ENCODE data around the gene SCFD2.
A peak's percentile ranks its signal among the peaks of the same experiment; 100 is the strongest.
"Not testable (repeated sequence)": the region's sequence is repeated elsewhere in the genome, so short reads cannot be mapped to it uniquely, and the experiment has no call there.

Gene SCFD2

DNA sequence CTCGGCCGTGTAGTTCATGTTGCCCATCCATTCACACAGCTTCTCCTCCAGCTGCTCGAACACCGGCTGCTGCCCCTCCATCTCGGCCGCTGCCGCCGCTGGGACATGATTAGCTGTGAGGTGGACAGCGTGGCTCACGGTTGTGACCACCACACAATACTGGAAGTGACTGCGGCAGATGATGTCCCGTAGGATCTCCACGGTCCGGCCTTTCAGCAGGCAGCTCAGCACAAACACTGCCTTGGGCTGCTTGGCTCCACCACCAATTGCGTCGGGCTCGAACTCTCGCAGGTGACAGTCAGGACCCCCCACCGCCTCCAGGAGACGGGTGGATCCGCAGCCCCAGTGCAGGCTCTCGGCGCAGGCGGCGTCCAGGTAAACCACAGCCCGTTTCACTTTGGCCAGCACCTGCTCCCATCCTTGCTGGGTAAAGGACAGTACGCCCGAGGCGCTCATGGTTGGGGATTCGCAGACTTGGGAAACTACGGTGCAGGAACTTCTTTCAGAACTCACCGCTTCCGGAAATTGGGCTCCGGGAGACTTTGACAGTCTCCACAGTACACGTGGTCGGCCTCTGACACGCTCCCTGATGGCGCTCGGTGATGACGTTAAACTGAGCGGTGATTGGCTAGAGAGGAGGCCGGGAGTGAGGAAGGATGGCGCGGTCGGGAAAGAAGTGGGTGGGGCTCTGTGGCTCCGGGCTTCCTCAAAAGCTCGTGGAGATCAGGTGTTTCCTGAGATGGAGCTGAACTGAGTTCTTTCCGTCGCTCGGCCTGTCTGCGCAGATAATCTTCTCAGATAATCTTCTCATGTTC, at the start of gene SCFD2:
TSS of gene SCFD2 (minus strand) at position 576 of the 815 bp plus-strand sequence.
- DNase-seq, result peak; percentile 97

GRCh38 chr4:53409479-53409878, 43.6 kb upstream of the SCFD2 start:
- DNase-seq, result not testable (repeated sequence)

GRCh38 chr4:53380221-53380620, 14.4 kb upstream of the SCFD2 start:
- DNase-seq, result no peak

- DNase-seq, result no peak
These were observed 12.3 kb upstream of the SCFD2 start for GRCh38 chr4:53378171-53378482.

DNA sequence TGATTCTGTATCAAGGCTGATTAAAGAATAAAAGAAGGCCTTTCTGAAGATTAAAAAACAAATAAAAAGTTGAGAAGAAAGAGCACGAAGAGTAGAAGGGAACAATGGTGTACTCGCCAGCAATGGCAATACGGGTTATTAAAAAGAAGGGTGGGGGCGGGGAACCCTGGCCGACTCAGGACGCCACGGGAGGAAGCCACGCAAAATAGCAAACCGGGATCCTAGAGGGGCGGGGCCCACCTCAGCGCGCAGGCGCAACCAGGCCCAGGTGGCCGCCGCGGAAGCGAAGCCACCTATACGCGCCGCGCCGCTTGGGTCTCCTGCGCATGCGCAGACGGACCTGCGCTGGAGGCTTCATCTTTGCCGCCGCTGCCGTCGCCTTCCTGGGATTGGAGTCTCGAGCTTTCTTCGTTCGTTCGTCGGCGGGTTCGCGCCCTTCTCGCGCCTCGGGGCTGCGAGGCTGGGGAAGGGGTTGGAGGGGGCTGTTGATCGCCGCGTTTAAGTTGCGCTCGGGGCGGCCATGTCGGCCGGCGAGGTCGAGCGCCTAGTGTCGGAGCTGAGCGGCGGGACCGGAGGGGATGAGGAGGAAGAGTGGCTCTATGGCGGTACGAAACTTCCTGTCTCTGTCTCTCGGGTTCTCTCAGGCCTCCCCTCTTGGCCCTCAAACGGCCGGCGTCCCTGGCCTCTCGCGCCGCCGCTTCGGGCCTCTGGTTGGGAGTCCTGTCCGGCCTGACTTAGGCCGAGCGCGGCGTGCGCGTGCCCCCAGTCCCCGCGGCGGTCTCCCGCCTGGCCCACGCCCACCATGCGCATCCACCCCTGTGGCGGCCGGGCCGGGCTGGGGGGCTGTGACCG, 11.7 kb upstream of the SCFD2 start, which contains the start of gene FIP1L1:
TSS of gene FIP1L1 (plus strand) at position 323 of the 852 bp plus-strand sequence. CDS start at position 521, 198 bp downstream.
- DNase-seq, result peak; percentile 93

DNA sequence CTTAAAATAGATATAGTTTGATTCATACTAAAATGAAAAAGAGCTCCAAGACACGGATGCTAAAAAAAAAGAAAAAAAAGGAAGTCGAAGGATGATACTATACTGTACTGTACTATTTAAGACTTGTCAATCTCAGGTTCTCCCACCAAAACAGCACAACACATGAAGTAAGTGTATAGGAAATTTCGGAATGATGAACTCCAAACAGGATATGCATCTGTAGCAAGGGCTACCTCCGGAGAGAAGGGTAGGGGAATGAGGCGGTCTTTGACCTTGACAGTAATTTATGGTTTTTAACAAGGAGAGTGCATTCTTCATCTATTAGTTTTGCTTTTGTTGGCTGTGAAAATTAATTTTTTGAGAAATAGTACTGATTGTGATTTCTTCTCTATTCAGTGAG, 11.0 kb upstream of the SCFD2 start:
- DNase-seq, result peak; percentile 20

DNA sequence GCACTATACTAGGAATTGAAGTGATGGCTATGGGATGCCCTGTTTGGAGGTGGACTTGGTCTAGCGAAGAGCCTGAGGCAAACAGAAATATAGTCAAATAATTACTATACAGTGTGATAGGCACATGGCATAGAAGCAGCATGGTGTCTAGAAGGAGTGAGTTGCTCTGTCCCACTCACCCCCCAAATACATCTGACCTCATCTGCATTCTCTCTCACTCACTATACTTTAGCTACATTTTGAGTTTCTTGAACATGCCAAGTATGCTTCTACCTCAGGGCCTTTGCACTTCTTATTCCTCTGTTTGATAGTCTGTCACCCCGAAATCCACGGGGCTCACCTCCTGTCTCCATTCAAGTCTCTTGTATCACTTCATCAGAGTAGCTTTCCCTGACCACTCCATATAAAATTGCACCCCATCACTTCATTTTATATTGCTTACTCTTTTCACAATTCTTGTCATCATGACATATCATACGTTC, 9.0 kb upstream of the SCFD2 start:
- no peak for DNase-seq

GRCh38 chr4:53371843-53372521, 6.1 kb upstream of the SCFD2 start:
- no peak for DNase-seq

DNA sequence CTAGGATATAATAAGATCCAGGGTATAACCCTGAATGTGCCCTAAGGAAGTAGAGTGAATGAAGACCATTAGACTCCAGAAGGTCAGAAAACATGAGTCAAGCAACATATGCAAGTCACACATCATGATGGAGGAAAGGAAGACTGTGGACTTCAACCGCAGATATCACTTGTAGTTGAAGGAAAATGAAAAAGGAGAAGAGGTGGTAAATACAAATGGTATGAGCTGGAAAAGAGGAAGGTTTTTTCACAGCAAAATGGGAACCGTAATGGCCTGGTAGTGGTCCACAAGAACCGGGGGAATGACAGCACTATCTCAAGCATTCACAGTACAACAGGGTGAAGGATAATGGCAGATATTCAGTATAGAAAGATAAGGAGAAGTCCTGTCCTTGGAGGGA, 5.2 kb upstream of the SCFD2 start:
- DNase-seq, result no peak

GRCh38 chr4:53367721-53368120, 1.9 kb upstream of the SCFD2 start:
- DNase-seq, result no peak

- DNase-seq, result no peak
These were observed 448 bp upstream of the SCFD2 start for GRCh38 chr4:53366301-53366716.

DNA sequence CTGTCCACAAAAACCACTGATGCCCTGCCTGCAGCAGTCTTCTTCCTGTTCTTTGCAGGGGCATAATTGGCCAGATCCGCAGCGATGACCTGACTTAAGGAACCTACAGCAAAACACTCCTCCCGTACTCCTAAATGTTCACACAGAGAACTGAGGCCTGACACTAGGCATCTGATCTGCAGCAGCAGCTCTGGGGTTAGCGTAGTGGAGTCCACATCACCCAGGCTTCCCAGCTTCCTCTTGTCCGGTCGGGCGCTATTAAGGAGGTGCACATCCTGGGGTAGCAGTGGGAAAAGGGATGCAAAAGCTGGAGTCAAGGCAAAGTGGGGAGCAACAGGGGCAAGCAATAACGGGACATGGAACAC, 758 bp downstream of the SCFD2 start:
- peak; percentile 65 for DNase-seq

GRCh38 chr4:53364624-53365023, 1.2 kb downstream of the SCFD2 start:
- DNase-seq, result no peak

- no peak for DNase-seq
These were observed 3.8 kb downstream of the SCFD2 start for GRCh38 chr4:53362093-53362492.

GRCh38 chr4:53361451-53361850, 4.4 kb downstream of the SCFD2 start:
- DNase-seq, result no peak

DNA sequence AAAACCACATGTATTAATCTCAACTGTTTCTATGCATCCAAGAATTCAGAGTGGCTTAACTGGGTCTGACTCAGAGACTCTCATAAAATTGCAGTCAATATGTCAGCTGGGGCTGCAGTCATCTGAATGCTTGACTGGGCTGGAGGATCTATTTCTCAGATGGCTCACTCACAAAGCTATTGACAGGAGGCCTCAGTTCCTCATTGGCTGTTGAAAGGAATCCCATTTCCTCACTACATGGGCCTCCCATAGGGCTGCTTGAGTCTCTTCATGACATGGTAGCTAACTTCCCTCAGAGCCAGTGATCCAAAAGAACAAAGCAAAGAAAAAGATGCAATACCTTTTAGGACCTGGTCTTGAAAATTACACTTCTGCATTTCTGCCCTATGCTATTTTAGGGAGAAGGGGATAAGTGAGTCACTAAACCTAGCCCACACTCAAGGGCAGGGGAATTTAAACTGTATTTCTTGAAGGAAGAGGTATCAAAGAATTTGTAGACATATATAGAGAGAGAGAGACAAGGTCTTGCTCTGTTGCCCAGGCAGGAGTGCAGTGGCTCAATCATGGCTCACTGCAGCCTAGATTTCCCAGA, 9.8 kb downstream of the SCFD2 start:
- DNase-seq, result no peak

GRCh38 chr4:53354012-53354722, 11.7 kb downstream of the SCFD2 start:
- no peak for DNase-seq

DNA sequence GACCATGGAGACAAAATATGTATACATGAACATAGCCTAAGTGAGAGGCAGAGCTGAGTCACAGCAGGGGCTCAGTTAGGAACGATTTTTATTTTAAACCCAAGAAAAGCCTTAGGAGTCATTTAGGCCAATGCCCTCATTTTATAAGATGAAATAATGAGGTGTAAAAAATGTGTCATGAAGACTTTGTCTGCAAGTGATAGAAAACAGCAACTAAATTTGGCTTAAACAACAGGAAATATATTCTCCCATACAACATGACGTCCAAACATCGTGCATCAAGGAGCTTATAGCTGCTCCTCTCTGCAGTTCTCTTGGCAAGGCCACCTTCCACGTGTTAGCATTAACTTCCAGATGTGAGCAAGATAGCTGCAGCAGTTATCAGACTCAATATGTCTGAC, 16.8 kb downstream of the SCFD2 start:
- DNase-seq, result no peak

- DNase-seq, result no peak
These were observed 17.8 kb downstream of the SCFD2 start for GRCh38 chr4:53348046-53348445.

DNA sequence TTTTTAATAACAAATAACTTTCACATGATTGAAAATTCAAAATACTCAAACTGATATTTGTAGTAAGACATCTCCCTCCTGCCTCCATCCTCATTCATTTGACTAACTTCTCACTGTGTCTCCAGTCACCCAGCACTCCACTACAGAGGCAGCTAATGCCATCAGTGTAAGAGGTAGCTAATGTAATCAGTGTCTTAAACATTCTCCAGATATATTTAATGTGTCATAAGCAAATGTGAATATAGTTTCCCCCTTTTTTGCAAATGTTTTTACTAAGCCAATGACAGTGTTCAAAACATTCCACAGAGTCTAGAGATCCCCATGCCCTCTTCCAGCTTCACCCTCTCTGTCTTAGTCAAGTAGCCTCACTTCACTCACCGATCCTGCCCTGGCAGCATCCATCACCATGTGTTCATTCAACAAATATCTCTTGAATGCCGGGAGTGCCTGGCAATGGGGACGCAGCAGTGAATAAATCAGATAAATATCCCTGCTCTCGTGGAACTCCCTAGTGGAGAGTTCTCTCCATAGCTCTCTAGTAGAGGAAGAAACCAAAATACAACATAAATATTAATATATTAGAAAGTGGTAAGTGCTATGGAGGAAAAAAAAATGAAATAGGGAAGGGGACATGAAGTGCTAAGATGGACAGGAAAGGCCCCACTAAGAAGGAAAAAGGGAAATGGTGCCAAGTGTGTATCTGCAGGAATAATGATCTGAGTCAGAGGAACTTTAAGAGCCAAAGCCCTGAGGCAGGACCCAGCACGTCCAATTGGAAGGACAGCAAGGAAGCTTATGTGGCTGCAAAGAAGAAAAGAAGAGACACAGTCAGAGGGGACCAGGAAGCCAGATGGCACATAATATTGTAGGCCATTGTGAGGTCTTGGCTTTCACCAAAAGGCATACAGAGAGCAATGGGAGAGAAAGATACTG, 18.7 kb downstream of the SCFD2 start:
- DNase-seq, result peak; percentile 5

GRCh38 chr4:53346392-53346791, 19.5 kb downstream of the SCFD2 start:
- DNase-seq, result not testable (repeated sequence)

Data from NCI-H69 (cell line).